C4-2B (cell line): ENCODE results near the gene RADIL.

Experiments
- CTCF ChIP-seq: fragments of 450-650 bp; conservative IDR thresholded peaks from 2 replicates; pipeline ENCODE4 v1.5.1; 2017; ENCODE audit warnings: mild to moderate bottlenecking
- ZFX ChIP-seq: fragments of 450-650 bp; IDR thresholded peaks from 2 replicates; pipeline ENCODE4 v1.6.1; 2017

GRCh38 chr7:4834601-4835397, 48.7 kb downstream of the RADIL start:
- no peak for TF ChIP-seq CTCF
- TF ChIP-seq ZFX = no peak
